ENCODE data around the gene RALGPS1.
A peak's percentile ranks its signal among the peaks of the same experiment; 100 is the strongest.

The RALGPS1 gene

GRCh38 chr9:127237801-127238200 is 323.2 kb downstream of the RALGPS1 start:
- no peak for DNase-seq (ENCODE audit: low read depth)
- no peak overlapping the region for H3K4me3 ChIP-seq (ENCODE audit: low read depth, low read length)

- no peak for DNase-seq (ENCODE audit: low read depth)
- H3K4me3 ChIP-seq (ENCODE audit: low read depth, low read length), result no peak overlapping the region
These were observed 326.8 kb downstream of the RALGPS1 start for GRCh38 chr9:127241354-127241753.

GRCh38 chr9:127244609-127245601 is 330.3 kb downstream of the RALGPS1 start:
- peak overlapping the region; percentile 70 for H3K4me3 ChIP-seq (ENCODE audit: low read depth, low read length)
- DNase-seq (ENCODE audit: low read depth), result peak; percentile 77

- H3K4me3 ChIP-seq (ENCODE audit: low read depth, low read length), result peak overlapping the region; percentile 70
- DNase-seq (ENCODE audit: low read depth), result no peak
These were observed 331.1 kb downstream of the RALGPS1 start for GRCh38 chr9:127245637-127246164.

- no peak for DNase-seq (ENCODE audit: low read depth)
- H3K4me3 ChIP-seq (ENCODE audit: low read depth, low read length), result no peak overlapping the region
These were observed 333.7 kb downstream of the RALGPS1 start for GRCh38 chr9:127248241-127248640.

- DNase-seq (ENCODE audit: low read depth), result no peak
These were observed 335.3 kb downstream of the RALGPS1 start for GRCh38 chr9:127249877-127250276.

GRCh38 chr9:127250896-127251391 is 336.4 kb downstream of the RALGPS1 start:
- no peak for DNase-seq (ENCODE audit: low read depth)
- no peak overlapping the region for H3K4me3 ChIP-seq (ENCODE audit: low read depth, low read length)

More at GRCh38 chr9:127249877-127250276, 335.3 kb downstream of the RALGPS1 start:
- H3K4me3 ChIP-seq (ENCODE audit: low read depth, low read length), result no peak overlapping the region

- no peak overlapping the region for H3K4me3 ChIP-seq (ENCODE audit: low read depth, low read length)
- DNase-seq (ENCODE audit: low read depth), result no peak
These were observed 338.1 kb downstream of the RALGPS1 start for GRCh38 chr9:127252410-127253318.

- DNase-seq (ENCODE audit: low read depth), result no peak
- no peak overlapping the region for H3K4me3 ChIP-seq (ENCODE audit: low read depth, low read length)
These were observed 338.9 kb downstream of the RALGPS1 start for GRCh38 chr9:127253446-127253845.

GRCh38 chr9:127255692-127256091 is 341.1 kb downstream of the RALGPS1 start:
- no peak for DNase-seq (ENCODE audit: low read depth)
- no peak overlapping the region for H3K4me3 ChIP-seq (ENCODE audit: low read depth, low read length)

GRCh38 chr9:127256324-127256723 is 341.7 kb downstream of the RALGPS1 start:
- H3K4me3 ChIP-seq (ENCODE audit: low read depth, low read length), result no peak overlapping the region
- no peak for DNase-seq (ENCODE audit: low read depth)

GRCh38 chr9:127258606-127259471 is 344.3 kb downstream of the RALGPS1 start:
- no peak overlapping the region for H3K4me3 ChIP-seq (ENCODE audit: low read depth, low read length)
- no peak for DNase-seq (ENCODE audit: low read depth)

GRCh38 chr9:127262602-127263001 is 348.0 kb downstream of the RALGPS1 start:
- no peak overlapping the region for H3K4me3 ChIP-seq (ENCODE audit: low read depth, low read length)
- no peak for DNase-seq (ENCODE audit: low read depth)

- no peak overlapping the region for H3K4me3 ChIP-seq (ENCODE audit: low read depth, low read length)
- DNase-seq (ENCODE audit: low read depth), result no peak
These were observed 348.7 kb downstream of the RALGPS1 start for GRCh38 chr9:127263237-127263636.

GRCh38 chr9:127263664-127264063 is 349.1 kb downstream of the RALGPS1 start:
- no peak for DNase-seq (ENCODE audit: low read depth)
- H3K4me3 ChIP-seq (ENCODE audit: low read depth, low read length), result no peak overlapping the region

- no peak within 1 kb of the TSS for H3K4me3 ChIP-seq (ENCODE audit: low read depth, low read length)
- no peak for DNase-seq (ENCODE audit: low read depth)
These were observed 350.1 kb downstream of the RALGPS1 start, which contains the start of gene GARNL3 for GRCh38 chr9:127264462-127265219. Gene GARNL3 (plus strand): TSS chr9:127264774. CDS start chr9:127264878, 104 bp downstream.

- no peak overlapping the region for H3K4me3 ChIP-seq (ENCODE audit: low read depth, low read length)
- DNase-seq (ENCODE audit: low read depth), result no peak
These were observed 353.4 kb downstream of the RALGPS1 start for GRCh38 chr9:127267793-127268525.

Measured in skeletal muscle cell (primary cell).